GM23338 (cell line): ENCODE results near the gene COMMD8. TPM values are rescaled to one million over a fixed set of nuclear protein-coding genes. Genes with fewer than 3 reads are reported as not detected.

ENCODE experiments used
- NANOG ChIP-seq: IDR thresholded peaks from 2 replicates; pipeline ENCODE4 v1.6.1; 2016; ENCODE audit warnings: antibody characterized with exemption, borderline replicate concordance
- polyA plus RNA-seq: library from polyadenylated mRNA; unstranded; fragments of >200 nt; fragmentation: Nextera tagmentation; extraction: Ambion mirVana; gene quantifications from 2 replicates; pipeline ENCODE4 v1.2.1, GENCODE V29; 2016
- total RNA-seq: library from RNA; depleted of rRNA; stranded (reverse); fragments of >200 nt; shearing (Covaris generic); gene quantifications from 2 replicates; pipeline ENCODE4 v1.2.3, GENCODE V29; 2014
- TF ChIP-seq, protein P1 (sequence below): fragments of 250-450 bp; sonication (Bioruptor Pico); IDR thresholded peaks from 2 replicates; pipeline ENCODE4 v1.5.0; 2020; ENCODE audit warnings: mild to moderate bottlenecking, moderate library complexity
- TF ChIP-seq, protein P2 (sequence below): IDR thresholded peaks from one replicate; pipeline ENCODE4 v1.6.1; 2018; ENCODE audit warnings: antibody characterized with exemption; ENCODE audit not compliant: unreplicated experiment
- TF ChIP-seq, protein P3 (sequence below): IDR thresholded peaks from 2 replicates; pipeline ENCODE4 v1.6.1; 2016; ENCODE audit warnings: antibody characterized with exemption

The COMMD8 gene
- total and polyA plus RNA-seq, 2 experiments from 2014 or later, result 8.4 to 20.6 TPM

DNA sequence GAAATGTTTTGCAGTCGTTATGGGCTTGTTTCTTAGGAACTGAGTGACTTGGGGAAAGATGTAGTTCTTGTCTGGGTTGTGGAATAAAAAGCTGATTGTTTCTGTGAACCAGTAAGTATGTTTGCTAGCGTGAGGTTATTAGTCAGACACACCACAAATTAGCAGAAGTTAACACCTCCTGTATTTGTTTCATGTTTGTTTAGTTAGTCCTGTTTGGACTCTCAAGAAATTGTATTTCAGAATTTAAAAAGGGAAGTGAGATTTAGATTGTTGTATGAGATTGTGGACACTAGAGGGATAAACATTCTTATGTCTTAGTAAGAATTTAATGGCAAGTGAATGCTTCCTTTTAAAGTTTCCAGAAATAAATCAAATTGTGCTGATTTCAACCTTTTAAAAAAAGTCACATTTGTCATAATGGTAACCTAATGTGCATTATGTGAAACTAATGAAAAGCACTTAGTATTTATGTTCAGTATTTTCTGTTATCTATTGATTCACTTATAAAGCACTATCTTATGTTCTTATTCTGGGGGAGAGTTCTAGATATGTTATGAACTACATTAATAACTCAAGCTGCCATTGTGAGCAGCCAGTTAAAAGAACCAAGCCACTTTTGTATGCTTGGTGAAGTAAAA lies 47.1 kb upstream of the COMMD8 start (continued):
- TF ChIP-seq, protein P1, sequence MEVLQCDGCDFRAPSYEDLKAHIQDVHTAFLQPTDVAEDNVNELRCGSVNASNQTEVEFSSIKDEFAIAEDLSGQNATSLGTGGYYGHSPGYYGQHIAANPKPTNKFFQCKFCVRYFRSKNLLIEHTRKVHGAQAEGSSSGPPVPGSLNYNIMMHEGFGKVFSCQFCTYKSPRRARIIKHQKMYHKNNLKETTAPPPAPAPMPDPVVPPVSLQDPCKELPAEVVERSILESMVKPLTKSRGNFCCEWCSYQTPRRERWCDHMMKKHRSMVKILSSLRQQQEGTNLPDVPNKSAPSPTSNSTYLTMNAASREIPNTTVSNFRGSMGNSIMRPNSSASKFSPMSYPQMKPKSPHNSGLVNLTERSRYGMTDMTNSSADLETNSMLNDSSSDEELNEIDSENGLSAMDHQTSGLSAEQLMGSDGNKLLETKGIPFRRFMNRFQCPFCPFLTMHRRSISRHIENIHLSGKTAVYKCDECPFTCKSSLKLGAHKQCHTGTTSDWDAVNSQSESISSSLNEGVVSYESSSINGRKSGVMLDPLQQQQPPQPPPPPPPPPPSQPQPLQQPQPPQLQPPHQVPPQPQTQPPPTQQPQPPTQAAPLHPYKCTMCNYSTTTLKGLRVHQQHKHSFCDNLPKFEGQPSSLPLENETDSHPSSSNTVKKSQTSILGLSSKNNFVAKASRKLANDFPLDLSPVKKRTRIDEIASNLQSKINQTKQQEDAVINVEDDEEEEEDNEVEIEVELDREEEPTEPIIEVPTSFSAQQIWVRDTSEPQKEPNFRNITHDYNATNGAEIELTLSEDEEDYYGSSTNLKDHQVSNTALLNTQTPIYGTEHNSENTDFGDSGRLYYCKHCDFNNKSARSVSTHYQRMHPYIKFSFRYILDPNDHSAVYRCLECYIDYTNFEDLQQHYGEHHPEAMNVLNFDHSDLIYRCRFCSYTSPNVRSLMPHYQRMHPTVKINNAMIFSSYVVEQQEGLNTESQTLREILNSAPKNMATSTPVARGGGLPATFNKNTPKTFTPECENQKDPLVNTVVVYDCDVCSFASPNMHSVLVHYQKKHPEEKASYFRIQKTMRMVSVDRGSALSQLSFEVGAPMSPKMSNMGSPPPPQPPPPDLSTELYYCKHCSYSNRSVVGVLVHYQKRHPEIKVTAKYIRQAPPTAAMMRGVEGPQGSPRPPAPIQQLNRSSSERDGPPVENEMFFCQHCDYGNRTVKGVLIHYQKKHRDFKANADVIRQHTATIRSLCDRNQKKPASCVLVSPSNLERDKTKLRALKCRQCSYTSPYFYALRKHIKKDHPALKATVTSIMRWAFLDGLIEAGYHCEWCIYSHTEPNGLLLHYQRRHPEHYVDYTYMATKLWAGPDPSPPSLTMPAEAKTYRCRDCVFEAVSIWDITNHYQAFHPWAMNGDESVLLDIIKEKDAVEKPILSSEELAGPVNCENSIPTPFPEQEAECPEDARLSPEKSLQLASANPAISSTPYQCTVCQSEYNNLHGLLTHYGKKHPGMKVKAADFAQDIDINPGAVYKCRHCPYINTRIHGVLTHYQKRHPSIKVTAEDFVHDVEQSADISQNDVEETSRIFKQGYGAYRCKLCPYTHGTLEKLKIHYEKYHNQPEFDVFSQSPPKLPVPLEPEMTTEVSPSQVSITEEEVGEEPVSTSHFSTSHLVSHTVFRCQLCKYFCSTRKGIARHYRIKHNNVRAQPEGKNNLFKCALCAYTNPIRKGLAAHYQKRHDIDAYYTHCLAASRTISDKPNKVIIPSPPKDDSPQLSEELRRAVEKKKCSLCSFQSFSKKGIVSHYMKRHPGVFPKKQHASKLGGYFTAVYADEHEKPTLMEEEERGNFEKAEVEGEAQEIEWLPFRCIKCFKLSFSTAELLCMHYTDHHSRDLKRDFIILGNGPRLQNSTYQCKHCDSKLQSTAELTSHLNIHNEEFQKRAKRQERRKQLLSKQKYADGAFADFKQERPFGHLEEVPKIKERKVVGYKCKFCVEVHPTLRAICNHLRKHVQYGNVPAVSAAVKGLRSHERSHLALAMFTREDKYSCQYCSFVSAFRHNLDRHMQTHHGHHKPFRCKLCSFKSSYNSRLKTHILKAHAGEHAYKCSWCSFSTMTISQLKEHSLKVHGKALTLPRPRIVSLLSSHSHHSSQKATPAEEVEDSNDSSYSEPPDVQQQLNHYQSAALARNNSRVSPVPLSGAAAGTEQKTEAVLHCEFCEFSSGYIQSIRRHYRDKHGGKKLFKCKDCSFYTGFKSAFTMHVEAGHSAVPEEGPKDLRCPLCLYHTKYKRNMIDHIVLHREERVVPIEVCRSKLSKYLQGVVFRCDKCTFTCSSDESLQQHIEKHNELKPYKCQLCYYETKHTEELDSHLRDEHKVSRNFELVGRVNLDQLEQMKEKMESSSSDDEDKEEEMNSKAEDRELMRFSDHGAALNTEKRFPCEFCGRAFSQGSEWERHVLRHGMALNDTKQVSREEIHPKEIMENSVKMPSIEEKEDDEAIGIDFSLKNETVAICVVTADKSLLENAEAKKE, result no peak
- TF ChIP-seq, protein P2, sequence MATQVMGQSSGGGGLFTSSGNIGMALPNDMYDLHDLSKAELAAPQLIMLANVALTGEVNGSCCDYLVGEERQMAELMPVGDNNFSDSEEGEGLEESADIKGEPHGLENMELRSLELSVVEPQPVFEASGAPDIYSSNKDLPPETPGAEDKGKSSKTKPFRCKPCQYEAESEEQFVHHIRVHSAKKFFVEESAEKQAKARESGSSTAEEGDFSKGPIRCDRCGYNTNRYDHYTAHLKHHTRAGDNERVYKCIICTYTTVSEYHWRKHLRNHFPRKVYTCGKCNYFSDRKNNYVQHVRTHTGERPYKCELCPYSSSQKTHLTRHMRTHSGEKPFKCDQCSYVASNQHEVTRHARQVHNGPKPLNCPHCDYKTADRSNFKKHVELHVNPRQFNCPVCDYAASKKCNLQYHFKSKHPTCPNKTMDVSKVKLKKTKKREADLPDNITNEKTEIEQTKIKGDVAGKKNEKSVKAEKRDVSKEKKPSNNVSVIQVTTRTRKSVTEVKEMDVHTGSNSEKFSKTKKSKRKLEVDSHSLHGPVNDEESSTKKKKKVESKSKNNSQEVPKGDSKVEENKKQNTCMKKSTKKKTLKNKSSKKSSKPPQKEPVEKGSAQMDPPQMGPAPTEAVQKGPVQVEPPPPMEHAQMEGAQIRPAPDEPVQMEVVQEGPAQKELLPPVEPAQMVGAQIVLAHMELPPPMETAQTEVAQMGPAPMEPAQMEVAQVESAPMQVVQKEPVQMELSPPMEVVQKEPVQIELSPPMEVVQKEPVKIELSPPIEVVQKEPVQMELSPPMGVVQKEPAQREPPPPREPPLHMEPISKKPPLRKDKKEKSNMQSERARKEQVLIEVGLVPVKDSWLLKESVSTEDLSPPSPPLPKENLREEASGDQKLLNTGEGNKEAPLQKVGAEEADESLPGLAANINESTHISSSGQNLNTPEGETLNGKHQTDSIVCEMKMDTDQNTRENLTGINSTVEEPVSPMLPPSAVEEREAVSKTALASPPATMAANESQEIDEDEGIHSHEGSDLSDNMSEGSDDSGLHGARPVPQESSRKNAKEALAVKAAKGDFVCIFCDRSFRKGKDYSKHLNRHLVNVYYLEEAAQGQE, result no peak
- TF ChIP-seq NANOG, result no peak
- TF ChIP-seq, protein P3, sequence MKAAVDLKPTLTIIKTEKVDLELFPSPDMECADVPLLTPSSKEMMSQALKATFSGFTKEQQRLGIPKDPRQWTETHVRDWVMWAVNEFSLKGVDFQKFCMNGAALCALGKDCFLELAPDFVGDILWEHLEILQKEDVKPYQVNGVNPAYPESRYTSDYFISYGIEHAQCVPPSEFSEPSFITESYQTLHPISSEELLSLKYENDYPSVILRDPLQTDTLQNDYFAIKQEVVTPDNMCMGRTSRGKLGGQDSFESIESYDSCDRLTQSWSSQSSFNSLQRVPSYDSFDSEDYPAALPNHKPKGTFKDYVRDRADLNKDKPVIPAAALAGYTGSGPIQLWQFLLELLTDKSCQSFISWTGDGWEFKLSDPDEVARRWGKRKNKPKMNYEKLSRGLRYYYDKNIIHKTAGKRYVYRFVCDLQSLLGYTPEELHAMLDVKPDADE, result no peak
